ENCODE measurements around the gene TMEM184B. TPM values are rescaled to one million over a fixed set of nuclear protein-coding genes. Genes with fewer than 3 reads are reported as not detected.

TMEM184B gene
- total RNA-seq, 1 experiment from 2014 or later: 7.9 TPM

DNA sequence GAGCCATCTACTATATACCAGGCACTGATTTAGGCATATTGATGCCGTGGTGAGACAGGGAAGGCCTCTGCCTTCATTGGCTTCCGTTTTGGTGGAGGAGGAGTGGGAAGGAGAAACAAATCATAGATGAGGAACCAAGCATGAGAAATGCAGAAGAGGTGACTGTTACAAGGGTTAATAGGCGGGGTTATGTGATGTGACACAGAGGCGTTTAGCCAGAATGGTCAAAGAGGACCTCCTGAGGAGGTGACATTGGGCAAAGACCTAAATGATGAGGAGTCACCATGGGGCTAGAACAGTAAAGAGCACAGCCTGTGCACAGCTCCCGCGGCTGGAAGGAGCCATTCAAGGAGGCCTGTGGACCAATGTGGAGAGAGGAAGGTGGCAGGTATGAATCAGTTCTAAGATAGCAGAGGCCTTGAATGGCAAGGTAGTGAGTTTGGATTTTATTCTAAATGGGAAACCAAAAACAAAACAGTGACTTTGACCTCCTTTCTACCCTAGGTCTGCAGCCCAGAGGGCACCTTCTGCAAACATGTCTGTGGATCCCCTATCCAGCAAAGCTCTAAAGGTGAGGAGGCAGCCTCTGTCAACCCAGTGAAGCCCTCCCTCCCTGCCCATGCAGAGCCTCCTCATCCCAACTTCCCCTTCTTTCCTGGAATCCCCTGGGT lies 59.4 kb downstream of the TMEM184B start:
- no peak for DNase-seq (ENCODE audit: extremely low read depth, low read depth)

DNA sequence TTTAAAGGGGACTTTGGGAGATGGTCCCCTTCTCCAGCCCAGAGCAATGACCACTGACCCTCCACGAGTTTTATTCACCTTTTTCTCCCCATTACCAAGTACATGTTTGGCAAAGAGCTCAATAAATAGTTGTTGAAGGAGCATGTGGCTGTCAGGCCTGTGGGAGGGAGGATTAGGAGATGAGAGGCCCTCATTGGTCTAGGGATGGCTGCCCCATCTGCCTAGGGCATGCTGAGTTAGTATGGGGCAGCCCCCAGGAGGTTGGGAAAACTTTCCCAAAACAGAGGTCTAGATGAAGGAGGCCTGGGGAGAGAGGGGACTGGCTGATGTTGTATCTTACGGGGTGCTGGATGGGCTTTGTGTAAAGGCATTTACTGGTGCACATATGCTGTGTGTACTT lies 60.4 kb downstream of the TMEM184B start:
- DNase-seq (ENCODE audit: extremely low read depth, low read depth): no peak

DNA sequence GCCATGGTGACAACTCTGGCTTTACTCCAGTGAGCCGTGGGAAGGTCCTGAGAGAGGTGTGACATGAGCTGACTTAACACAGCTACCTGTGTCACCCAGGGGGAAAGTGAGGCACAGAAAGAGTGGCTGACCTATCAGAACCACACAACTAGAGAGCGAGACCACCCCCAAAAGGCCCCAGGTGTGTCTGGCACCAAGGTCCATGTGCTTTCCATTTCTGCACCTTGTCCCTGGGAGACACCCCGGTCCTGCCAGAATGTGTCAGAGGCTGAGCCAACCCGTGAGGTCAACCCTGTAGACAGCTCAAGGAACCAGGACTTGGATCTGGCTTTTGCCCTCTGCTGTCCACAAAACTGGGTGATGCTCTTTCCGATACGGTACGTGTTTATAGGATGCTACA lies 61.3 kb downstream of the TMEM184B start:
- no peak for DNase-seq (ENCODE audit: extremely low read depth, low read depth)

DNA sequence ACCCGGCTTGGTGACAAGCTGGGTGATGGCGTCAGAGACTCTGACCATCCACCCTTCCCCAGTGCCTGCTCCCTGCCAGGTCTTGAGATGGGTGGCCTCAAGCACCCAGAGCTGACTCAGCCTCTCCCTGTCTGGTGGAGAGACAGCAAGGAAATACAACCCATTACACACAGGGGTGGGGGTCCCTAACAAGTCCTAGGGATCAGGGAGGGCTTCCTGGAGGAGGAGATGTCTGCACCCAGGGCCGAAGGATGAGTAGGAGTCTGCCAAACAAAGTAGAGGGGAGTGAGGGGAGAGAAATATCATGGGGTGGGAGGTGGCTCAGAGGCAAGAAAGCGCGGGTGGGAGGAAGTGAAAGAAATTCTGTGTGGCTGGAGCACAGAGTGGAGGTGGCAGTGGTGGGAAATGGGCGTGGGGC lies 64.2 kb downstream of the TMEM184B start:
- no peak for DNase-seq (ENCODE audit: extremely low read depth, low read depth)

DNA sequence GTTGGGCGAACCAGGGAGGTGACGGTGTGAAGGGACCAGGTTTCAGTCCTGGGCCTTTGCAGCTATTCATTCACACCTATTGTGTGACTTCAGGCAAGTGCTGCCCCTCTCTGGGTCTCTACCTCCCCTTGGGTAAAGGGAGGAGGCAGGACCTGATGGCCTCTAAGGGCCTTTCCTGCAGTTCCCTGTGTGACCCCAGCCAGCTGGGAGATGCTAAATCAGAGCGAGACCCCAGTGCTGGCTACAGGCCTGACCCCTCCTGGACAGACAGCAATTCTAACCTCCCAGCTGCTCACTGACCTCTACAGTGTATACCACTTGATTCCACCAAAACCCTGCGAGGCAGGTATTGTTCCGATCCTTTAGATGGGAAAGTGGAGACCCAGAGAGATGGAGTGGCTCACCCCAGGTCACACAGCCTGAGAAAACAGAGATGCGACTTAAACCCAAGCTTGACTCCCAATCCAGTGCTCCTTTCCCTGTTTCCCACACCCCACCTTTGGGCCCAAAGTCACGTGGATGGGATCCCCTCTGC lies 64.8 kb downstream of the TMEM184B start:
- DNase-seq (ENCODE audit: extremely low read depth, low read depth): no peak

DNA sequence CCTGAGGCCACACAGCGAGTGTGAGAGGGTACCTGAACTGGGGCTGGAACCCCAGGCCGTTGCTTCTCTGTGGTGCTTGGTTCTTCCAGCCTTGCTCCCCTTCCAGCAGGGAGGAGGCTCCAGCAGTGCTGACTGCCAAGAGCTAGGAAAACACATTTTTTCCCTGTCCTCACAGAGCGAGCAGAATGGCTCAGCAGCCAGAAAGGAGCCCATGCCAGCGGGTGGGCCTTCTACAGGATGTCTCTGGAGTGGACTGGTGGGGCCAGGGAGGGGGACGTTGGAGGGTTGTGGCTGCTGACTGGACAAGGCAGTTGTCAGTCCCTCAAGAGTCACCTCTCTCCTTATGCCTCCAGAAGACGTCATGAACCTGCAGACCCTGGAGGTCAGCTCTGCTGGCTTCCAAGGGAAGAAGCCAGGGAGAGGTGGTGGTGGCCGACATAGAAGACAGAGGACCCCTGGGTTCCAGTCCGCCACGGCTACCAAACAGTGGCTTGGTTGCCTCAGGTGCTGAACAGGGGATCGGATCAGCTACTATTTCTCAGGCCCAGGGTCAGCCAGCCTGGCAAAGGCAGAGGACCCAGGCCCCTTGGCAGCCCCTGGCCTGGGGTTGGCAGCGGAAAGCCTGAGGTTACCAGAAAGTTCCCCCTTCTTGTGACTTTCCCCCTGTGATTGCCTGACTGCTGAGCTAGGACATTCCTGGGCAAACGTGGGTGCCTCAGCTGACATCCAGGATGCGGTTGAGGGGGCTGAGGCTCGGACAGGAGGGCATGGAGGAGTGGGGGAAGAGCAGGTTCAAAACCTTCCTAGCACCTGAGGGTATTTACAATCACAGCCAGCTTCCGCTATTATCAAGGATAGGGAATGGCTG lies 67.3 kb downstream of the TMEM184B start:
- no peak for DNase-seq (ENCODE audit: extremely low read depth, low read depth)

DNA sequence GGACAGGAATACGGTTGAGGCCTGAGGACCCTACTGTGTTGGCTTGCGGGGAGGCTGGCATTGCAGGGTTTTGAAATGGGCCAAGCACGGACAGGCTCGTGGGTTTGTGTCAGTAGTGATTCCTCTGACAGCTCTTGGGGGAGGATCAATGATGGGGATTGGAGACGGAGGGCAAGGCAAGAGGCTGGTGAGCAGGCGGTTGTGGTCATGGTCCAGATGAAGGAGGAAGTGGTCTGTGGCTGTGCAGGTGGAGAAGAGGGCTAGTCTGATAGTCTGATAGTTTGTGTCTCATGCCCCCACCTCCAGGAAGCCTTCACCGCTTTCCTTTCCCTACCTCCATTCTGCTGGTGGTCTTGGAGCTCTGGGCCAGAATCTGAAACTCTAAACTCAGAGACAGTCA lies 68.0 kb downstream of the TMEM184B start:
- DNase-seq (ENCODE audit: extremely low read depth, low read depth): no peak

DNA sequence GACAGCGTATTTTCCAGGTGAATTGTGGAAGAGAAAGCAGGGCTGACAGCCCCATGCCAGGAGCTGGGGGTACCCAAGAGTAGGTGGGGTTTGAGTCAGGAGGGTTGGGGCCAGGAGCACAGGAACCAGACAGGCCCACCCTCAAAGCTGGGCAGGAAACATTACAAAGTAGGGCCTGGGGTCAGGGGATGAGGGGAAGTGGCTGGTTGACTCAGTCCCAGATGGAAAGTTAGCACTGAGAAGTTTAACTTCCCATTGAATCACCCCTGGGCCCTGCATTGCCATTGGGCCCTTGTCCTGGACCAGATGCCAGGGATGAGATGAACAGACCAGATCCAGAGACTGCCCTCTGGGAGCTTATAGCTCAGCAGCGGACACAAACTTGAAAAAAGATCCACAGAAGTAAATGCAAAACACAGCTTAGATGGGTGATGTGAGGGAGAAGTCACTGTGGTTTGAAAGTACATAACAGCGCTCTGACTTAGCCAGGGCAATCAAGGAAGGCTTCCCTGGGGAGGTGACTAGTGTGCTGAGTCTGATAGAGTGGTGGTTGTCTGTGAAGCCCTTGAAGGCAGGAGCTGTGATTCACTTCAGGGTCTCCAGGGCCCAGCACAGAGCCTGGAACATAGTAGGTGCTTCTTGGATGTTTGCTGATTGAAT lies 68.8 kb downstream of the TMEM184B start:
- DNase-seq (ENCODE audit: extremely low read depth, low read depth): no peak

DNA sequence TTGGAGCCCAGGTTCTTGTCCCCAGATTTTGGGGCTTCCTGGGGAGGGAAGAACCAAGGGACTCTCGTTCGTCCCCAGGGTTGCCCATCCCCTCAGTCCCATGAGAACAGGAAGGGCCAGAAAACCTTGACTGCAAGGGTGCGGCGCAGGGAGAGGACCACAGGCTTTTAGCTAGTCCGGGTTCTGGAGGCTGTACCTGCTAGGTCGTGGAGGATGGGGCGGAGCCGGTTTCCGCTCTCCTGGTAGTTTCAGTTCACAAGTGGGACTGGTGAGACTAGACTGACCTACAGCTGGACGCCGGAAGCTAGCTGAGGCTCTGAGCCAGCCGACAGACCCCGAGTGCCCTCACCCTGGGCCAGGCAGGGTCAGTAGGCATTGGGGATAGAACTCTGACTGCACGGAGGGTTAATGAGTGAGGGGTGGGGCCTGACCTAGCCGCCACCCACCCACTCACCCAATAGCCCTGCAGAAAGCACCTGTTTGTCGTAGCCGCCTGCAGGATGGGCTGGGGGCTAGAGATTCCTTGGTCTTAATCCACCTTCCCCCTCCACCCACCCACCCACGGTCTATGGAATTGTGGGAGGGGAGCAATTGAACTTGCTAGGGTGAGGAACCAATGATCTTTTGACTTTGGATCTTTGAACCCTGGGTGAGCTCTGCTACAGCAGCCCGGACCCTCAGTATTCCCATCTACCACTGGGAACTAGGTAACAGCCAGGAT lies 69.6 kb downstream of the TMEM184B start:
- no peak for DNase-seq (ENCODE audit: extremely low read depth, low read depth)

DNA sequence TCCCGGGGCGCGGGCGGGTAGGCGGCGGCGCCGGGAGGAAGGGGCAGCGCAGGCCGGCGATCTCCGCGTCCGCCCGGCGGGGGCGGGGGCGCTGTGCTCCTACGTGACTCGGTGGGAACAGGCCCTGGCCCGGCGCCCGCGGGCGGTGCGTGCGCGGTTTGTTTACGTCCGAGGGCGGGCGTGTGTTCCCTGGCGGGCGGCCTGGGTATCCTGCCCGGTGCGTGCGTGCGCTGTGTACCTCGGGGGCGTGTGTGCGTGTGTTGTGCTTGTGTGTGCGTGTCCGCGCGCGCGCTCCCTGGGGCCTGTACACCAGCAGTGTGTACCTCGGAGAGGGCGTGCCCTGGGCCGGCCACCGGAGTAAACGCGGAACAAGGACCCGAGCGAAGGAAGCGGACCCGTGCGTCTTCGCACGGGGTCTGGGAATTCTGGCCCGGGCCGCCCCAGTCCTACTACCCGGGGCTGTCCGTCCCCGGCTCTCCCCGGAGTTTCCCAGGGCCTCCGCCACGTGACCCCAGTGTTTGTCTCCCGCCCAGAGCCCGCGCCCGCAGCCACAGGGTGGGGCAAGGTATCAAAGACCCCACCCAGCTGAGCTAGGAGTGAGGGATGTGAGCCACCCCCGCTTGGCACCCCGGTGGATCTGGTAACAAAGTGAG lies 70.2 kb downstream of the TMEM184B start:
- DNase-seq (ENCODE audit: extremely low read depth, low read depth): peak; percentile 34

DNA sequence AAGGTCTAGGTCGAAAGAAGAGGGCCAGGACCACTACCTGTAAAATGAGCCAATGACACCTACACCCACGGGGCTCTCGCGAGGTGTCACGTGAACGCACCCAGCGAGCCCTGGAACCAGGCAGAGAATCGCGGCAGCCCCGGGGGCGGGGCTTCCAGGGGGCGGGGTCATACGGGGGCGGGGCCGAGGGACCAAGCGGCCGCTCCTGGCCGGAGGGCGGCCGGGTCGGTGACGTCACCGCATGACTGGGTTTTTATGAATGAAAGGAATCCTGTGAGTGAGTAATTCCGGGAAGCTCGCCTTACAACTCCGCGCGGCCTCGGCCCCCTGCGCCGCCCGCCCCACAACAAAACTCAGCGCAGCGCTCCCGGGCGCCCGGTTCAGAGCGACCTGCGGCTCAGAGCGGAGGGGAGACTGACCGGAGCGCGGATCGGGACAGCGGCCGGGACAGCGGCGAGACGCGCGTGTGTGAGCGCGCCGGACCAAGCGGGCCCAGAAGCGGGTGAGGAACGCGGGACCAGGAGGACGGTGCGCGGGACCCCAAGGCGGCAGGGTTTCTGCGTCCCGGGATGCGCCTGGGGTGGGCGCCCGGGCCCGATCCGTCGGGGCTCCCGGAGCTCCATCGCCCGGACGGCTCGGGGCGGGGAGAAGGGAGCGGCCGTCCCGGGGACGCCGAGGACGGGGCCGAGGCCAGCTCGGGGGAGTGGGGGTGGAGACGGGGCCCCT lies 70.9 kb downstream of the TMEM184B start, which contains the start of gene MAFF:
TSS of gene MAFF (plus strand) at position 284 of the 726 bp plus-strand sequence. CDS start 11,860 bp downstream, outside the sequence.
- peak; percentile 82 for DNase-seq (ENCODE audit: extremely low read depth, low read depth)

DNA sequence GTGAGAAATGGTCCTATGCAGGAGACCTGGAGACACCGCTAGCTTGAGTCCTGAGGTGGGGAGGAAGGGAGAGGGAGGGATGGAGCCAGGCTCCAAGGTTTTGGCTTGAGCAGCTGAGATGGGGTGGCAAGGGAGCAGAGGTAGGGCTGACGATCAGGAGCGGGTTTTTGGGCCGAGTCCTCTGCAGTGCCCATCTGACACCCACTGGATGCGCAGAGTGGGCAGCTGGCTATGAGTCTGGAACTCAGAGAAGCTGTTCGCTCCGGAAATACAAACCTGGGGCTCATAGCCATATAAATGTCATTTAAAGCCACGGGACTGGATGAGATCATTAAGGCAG lies 71.5 kb downstream of the TMEM184B start:
- no peak for DNase-seq (ENCODE audit: extremely low read depth, low read depth)

DNA sequence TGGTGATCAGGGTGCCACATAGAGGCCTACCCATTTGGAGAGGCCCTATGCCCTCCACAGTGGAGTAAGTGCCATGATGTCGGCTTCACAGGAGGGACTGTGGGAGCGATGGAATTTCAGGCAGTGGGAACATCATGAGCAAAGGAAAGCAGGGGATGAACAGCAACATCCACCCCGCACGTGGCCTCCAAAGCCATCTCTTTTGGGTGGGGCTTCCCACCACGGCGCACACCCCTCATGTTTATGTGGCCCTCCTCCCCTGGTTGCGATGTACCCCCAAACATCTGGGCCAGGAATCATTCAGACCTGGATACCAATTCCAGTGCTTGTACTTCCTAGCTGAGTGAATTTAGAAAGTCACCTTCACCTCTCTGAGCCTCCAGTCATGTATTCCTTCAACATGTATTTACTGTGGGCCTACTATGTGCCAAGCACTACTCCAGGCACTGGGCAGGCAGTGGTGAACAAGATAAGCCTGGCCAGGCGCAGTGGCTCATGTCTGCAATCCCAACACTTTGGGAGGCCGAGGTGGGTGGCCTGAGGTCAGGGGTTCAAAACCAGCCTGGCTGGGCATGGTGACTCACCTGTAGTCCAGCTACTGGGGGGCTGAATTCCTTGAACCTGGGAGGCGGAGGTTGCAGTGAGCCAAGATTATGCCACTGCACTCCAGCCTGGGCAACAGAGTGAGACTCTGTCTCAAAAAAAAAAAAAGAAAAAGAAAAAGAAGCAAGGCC lies 72.8 kb downstream of the TMEM184B start:
- DNase-seq (ENCODE audit: extremely low read depth, low read depth): no peak

DNA sequence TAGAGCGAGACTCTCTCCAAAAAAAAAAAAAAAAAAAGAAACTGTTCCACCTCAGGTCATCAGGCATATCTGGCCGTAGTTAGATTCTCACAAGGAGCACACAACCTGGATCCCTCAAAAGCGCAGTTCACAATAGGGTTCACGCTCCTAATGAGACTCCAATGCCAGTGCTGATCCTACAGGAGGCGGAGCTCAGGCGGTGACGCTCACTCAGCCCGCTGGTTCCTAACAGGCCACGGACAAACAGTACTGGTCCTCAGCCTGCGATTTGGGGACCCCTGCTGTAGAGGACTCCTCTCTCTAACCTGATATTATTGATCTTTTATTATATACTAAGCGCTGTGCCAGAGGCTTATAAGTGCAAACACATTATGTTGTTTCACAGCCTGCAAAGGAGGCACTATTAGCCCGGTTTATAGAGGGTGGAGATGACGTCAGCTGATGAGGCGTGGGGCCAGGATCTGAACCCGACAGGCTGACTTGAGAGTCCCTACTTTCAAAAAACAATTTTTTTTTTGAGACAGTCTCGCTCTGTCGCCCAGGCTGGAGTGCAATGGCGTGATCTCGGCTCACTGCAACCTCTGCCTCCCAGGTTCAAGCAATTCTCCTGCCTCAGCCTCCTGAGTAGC lies 75.9 kb downstream of the TMEM184B start:
- DNase-seq (ENCODE audit: extremely low read depth, low read depth): no peak

DNA sequence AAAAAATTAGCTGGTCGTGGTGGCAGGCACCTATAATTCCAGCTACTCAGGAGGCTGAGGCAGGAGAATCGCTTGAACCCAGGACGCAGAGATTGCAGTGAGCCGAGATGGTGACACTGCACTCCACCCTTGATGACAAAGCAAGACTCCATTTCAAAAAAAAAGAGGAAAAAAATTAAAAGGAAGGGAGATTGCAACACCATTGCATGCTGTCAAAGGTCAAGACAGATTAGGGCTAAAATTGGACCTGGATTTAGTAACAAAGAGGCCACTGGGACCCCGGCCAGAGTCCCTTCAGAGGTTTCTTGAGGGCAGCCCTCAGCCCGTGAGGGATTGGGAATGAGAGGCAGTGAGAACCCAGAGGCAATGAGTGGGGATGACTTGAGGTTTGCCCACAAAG lies 79.2 kb downstream of the TMEM184B start:
- no peak for DNase-seq (ENCODE audit: extremely low read depth, low read depth)

DNA sequence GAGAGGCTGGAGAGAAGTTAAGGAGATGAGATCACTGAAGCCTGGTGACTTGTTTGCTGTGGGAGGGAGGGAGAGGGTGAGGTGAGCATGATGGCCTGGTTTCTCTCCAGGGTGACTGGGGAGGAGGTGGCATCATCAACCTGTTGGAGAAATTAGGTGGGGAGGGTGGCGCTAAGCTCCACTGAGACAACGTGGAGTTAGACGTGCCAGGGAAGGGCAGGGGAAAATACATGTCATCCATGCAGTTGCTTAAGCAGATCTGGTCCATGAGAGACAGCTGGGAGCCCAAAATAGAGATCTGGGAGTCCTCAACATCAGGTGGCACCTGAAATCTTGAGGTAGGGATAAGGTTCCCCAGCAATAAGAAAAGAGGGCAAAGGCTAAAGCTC lies 80.3 kb downstream of the TMEM184B start:
- no peak for DNase-seq (ENCODE audit: extremely low read depth, low read depth)

DNA sequence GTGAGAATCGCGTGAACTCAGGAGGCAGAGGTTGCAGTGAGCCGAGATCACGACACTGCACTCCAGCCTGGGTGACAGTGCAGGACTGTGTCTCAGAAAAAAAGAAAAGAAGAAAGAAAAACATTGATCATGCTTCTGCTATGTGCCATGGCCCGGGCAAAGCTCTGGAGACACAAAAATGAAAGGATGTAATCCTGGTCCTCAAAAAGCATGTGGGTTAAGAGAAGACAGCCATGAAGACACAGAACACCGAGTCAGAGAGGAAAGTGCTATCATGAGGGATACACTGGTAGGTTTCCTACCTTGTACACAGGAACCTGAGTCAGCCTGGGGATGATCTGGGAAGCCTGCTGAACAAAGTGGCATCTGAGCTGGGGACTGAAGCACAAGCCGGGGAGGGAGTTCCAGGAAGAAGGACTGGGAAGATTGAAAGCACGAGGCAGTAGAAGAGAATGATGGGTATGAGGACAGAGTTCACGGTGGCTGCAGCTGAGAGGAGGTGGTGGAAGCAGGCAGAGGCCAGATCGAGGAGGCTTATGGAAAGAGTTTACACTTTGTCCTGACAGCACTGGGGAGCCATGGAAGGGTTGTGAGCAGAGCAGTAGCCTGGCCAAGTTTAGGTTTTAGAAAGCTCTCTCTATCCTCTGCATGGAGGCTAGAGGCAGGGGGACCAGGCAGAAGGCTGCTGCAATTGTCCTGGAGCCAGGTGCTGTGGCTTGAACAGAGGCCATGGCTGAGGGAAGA lies 80.9 kb downstream of the TMEM184B start:
- DNase-seq (ENCODE audit: extremely low read depth, low read depth): no peak

DNA sequence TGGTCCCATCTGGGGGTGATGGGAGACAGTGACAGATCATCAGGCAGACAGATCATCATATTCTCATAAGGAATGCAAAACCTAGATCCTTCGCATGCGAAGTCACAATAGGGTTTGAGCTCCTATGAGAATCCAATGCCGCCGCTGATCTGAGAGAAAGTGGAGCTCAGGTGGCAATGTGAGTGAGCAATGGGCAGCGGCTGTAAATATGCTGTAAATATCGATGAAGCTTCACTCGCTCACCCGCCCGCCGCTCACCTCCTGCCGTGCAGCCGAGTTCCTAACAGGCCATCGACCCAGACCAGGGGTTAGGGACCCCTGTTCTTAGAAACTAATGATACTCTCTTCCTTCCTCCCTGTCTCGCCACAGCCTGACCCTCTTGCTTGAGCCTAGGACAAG lies 81.8 kb downstream of the TMEM184B start:
- no peak for DNase-seq (ENCODE audit: extremely low read depth, low read depth)

All from NCI-H460 (cell line).